Measurements from ENCODE around the gene ACO2. TPM values are rescaled to one million over a fixed set of nuclear protein-coding genes. Genes with fewer than 3 reads are reported as not detected.

Gene ACO2
- total and polyA plus RNA-seq, 2 of the 13 experiments (the other 11 are each of a cell fraction or from before 2014, with no cell fraction given), result 19.2 to 45.6 TPM

- Histone ChIP-seq H3K9me3 (ENCODE audit: low read length) (no peaks in the 10 kb centered on the region), H3K79me2 (ENCODE audit: insufficient read depth, low read length) (peaks cover 83% of the 10 kb centered on the region), H3K36me3 (replicated peaks in 1 of 2; ENCODE audit: control insufficient read depth in 1 of 2, insufficient read depth in 2 of 2, low read length in 2 of 2) (peaks cover 4 to 11% of the 10 kb centered on the region in 2 experiments; a peak in 4 of 5 replicates), H3K4me3 (replicated peaks in 1 of 3; ENCODE audit: insufficient read depth in 1 of 3, low read depth in 2 of 3, low read length in 3 of 3) (no peak overlapping the region), H3K4me1 (ENCODE audit: insufficient read depth, low read length) (peaks cover 11% of the 10 kb centered on the region), H2AFZ (ENCODE audit: low read length) (no peak overlapping the region), H3K27ac (ENCODE audit: extremely low read length, insufficient read depth, low read length) (no peak overlapping the region), H4K20me1 (ENCODE audit: insufficient read depth, low read length) (0 out of 2 replicates have a peak, but pooled peaks cover 10% of the 10 kb centered on the region), H3K9ac (ENCODE audit: insufficient read depth, low read depth, low read length) (no peak overlapping the region), H3K4me2 (ENCODE audit: low read depth, low read length) (no peak overlapping the region), H3K27me3 (ENCODE audit: control insufficient read depth in 1 of 2, insufficient read depth in 2 of 2, low read length in 2 of 2) (no peaks in the 10 kb centered on the region)
- ChIA-PET CTCF (ENCODE audit: low intra/inter-chr PET ratio, low total read pairs) (no interaction called here), POLR2A (no interaction called here)
- 92% methylated on average over 1 of the region's 2 CpGs for WGBS (ENCODE audit: low lambda C conversion rate)
- in situ Hi-C loops (cut with HindIII; ENCODE audit: extremely low pct_ligation_motif_present, low pct_unique_long_range_greater_than_20kb), result no loop called here
- intact Hi-C loops (cut with micrococcal nuclease; ENCODE audit: unreplicated experiment), result no loop called here
- FAIRE-seq (no peak), DNase-seq (ENCODE audit: low spot score) (no peak), ATAC-seq (no peak)
- BruUV-seq (replicated peaks), result no TSS peak
- TF ChIP-seq U2AF1 (optimal IDR thresholded peaks at IDR 0.05; ENCODE audit: low read depth, low read length), result no peak
- TF ChIP-seq HHEX (CRISPR knock-in tag; IDR thresholded peaks at IDR 0.05), result no peak
- no peak for TF ChIP-seq ARID2 (CRISPR knock-in tag; IDR thresholded peaks at IDR 0.05; ENCODE audit: borderline replicate concordance)
- no peak for TF ChIP-seq CREB3 (CRISPR knock-in tag; IDR thresholded peaks at IDR 0.05)
- TF ChIP-seq FOXA1 (IDR thresholded peaks at IDR 0.05), result no peak
- no peak for TF ChIP-seq FOXA1 (CRISPR knock-in tag; IDR thresholded peaks at IDR 0.05)
- no peak for TF ChIP-seq NAIF1 (CRISPR knock-in tag; IDR thresholded peaks at IDR 0.05; ENCODE audit: borderline replicate concordance)
- TF ChIP-seq ZBTB2 (CRISPR knock-in tag; IDR thresholded peaks at IDR 0.05; ENCODE audit: low read depth), result no peak
- no peak for TF ChIP-seq HNRNPK (IDR thresholded peaks at IDR 0.05; ENCODE audit: low read depth, low read length, poor library complexity, severe bottlenecking)
- TF ChIP-seq ELK4 (CRISPR knock-in tag; IDR thresholded peaks at IDR 0.05; ENCODE audit: borderline replicate concordance), result no peak
- TF ChIP-seq ZNF550 (CRISPR knock-in tag; IDR thresholded peaks at IDR 0.05; ENCODE audit: borderline replicate concordance), result no peak
- TF ChIP-seq FOXP4 (CRISPR knock-in tag; IDR thresholded peaks at IDR 0.05), result no peak
- no peak for TF ChIP-seq ATF2 (CRISPR knock-in tag; IDR thresholded peaks at IDR 0.05)
- TF ChIP-seq MLXIP (CRISPR knock-in tag; IDR thresholded peaks at IDR 0.05; ENCODE audit: borderline replicate concordance), result no peak
These were observed 13.5 kb downstream of the ACO2 start for GRCh38 chr22:41482319-41482935.

All from HepG2 (cell line).